ENCODE data around the gene IGSF21.

The IGSF21 gene

DNA sequence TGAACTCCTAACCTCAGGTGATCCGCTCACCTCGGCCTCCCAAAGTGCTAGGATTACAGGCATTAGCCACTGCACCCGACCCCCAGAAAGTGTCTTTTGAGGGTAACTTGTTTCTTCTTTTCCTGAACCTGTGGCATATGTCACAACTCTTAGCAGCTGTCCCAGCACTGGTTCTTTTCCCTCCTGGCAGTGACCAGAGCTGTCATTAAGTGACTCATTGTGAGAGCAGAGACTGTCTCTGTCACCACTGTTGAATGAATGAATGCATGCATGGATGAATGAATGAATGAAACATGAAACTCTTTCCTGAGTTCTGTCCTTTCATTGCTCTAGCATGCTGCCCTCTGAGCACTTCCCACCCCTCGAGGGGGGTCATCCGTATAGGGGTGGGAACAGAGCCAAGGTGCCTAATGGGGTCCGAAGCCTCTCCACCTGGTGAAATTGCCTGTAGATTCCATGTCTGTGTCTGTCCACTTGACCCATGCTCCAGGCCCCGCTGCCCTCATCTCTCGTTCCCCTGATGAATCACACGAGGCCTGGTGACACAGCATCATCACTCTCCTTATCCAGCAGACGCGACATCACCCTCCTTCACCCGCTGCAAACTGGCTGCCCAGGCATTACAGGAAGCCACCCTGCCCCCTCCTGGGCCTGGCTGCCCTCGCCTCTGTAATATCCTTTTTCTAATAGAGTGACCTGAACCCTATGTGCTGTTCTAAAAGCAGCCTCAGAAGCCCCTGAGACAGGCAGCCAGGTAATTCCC is 75.0 kb downstream of the IGSF21 start:
- no peak for DNase-seq

DNA sequence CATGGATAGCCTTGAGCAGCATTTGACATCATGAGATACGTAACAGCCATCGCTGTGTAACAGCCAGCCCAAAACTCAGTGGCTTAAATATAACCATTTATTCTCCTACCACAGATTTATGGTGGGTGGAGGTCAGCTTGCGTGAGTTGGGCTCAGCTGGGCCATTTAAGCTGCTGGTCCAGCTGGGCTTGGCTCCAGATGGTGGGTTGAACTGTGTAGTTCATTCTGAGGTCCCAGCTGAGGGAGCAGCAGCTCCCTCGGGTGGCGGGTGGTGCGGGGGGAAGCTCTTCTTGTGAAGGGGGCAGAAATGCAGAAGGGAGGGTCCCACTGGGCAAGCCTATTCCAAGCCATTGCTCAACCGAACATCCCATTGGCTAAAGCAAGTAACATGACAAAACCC is 75.9 kb downstream of the IGSF21 start:
- no peak for DNase-seq

GRCh38 chr1:18187054-18187453 is 79.5 kb downstream of the IGSF21 start:
- DNase-seq, result no peak

DNA sequence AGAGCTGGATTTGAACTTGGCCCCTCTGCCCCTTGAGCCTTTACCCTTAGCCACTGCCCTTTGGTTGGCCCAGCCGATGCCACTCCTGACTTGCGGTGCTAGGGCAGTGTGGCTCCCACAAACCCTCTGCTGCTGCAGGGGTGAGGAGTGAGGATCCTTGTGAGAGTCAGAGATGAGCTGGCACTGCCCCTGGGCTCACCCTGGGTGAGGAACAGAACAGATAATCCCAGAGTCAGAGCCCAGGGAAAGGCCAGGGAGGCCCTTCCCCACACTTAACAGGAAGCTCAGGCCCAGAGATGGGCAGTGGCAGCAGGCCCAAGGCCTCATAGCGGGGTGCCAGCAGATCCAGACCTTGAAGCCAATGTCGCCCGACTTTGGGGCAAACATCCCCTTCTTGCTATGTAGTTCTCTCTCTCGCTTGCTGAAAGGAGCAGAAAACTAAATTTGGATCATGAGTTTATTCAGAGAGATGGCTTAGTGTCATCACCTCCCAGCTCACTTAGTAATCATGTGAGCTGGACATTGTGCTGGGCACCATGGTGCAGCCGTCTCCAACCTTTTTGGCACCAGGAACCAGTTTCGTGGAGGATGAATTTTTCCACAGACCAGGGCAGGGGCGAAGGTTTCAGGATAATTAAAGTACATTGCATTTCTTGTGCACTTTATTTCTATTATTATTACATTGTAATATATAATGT is 81.4 kb downstream of the IGSF21 start:
- no peak for DNase-seq

DNA sequence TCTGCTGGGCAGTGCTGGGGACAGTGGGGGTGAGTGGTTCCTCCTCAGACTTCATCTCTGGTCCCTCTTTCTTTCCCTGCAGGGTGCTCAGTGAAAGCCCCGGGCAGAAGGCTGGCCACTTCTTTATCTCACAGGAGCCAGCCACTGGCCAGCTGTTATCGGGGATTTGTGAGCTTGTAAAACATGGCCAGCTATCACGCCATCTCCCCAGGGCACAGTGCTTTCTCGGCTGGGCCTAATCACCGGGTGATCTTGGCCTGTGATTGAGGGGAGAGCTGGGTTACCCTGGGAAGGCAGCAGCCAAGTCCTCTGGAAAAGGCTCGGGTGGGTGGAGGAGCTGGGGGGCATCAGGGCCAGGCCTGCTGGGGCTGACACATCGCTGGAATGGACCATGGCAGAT is 83.0 kb downstream of the IGSF21 start:
- no peak for DNase-seq

- DNase-seq, result no peak
These were observed 83.4 kb downstream of the IGSF21 start for GRCh38 chr1:18191037-18191436.

DNA sequence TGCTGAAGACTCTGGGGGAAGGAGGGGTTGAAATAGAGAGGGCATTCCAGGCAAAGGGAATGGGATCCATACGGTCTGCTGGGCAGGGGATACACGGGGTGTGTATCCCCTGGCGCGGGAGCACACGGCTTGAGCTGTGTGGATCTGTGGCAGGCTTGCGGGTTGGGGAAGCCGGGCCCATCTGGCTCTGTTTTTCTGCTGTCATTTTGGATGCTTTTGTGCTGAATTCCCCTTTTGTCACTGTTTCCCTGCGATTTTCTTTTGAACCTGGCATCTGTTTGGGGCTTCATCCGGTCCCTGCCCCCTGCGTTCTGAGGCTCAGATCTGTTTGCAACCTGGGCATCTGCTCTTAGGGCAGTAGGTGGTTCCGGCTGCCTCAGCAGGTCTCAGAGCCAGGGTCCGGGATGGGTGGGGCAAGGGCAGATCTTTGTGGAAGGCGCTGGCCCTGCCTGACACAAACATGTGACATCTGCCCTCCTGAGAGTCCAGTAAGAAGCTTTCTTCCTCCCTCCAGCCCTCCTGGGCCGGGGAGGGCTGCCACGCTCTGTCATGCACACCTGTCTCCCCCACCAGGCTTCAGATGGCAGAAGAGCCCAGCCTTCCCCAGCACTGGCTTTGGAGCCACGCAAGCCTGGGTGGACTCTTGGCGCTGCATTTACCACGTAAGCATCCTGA is 84.0 kb downstream of the IGSF21 start:
- DNase-seq, result no peak

DNA sequence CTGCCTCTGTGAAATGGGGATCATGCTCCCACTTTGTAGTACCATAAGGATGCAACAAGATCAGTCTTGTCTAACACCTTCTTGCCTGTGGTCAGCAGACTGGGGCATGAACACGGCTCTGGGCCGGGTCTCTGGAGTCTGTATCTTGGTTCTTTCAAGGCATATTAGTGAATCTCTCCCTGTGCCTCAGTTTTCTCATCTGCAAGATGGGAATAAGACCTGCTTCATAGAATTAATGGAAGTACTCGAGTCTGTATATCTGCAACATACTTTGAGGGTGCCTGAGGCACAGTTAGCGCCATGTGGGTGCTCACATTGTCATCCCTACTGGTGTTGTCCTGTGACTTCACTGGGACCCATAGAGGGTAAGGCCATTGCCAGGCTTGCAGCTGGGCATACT is 84.6 kb downstream of the IGSF21 start:
- no peak for DNase-seq

GRCh38 chr1:18192974-18193373 is 85.4 kb downstream of the IGSF21 start:
- no peak for DNase-seq

DNA sequence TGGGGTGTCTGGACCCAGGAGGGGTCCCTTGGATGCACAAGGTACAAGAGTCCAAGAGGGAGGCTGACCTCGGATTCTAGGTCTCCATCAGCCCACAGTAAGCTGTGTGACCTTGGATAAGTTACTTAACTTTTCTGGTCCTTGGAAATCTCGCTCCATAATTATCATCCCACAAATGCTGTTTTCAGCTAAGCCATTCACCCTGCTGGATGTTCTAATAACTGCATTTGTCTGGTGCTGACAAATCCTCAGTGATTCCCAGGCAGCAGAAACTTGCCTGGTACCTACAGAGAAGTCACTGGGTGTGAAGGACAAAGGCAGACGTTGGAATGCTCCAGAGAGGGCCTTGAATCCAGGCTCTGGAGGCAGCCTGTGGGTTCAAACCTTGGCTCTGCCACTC is 89.7 kb downstream of the IGSF21 start:
- no peak for DNase-seq

DNA sequence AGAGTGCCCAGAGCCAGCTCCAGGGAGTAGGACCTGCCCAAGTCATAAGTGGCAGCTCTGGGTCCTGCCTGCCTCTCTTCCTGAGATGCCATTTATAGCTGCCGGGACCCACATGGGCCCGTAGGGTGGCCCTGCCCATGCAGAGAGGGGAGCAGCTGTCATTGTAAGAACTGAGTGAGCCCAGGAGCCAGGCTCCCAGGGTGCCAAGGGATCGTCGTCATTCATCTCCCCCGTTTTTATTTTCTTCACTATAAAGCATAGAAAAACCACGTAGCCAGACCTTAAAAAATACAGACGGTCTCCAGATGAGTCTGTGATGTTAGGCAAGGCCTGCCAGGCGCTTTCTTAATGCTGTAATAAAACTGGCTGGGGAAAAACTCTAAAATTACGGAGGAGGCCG is 90.7 kb downstream of the IGSF21 start:
- DNase-seq, result no peak

DNA sequence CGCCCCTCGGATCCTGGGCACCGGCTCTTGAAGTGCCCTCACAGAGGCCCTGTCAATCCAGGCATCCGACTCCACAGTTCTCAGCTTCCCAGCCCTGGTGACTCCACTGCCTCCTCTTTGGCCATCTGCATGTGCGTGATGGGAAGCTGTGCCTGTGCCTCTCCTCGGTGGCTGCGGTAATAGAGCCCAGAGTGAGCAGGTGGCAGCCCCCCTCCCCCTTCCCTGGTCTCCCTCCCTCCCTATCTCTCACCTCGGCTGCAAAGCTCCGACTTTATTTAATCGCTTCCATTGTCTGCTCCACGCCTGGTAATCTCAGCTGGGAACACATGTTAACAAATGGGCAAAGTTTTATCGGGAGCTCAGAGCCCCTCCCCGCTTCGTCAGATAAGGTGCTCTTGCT is 91.9 kb downstream of the IGSF21 start:
- no peak for DNase-seq

- no peak for DNase-seq
These were observed 92.6 kb downstream of the IGSF21 start for GRCh38 chr1:18200136-18200717.

DNA sequence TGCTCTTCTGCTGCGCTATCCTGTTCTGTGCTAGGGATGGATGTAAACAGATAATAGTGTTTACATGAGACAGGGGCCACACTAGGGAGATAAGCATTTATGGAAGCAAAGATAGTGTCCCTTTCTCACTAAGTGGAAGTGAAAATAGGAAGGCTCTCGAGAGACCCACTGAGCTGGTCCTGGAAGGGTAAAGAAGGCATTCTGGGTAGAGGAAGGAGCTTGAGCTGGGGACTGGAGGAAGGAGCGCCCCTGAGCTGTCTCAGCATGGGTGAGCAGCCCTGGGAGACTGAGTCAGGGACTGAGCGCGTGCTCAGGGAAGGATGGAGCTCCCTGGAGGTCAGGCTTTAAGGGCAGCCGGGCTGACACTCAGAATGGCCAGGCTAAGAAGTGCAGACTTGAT is 93.3 kb downstream of the IGSF21 start:
- no peak for DNase-seq

DNA sequence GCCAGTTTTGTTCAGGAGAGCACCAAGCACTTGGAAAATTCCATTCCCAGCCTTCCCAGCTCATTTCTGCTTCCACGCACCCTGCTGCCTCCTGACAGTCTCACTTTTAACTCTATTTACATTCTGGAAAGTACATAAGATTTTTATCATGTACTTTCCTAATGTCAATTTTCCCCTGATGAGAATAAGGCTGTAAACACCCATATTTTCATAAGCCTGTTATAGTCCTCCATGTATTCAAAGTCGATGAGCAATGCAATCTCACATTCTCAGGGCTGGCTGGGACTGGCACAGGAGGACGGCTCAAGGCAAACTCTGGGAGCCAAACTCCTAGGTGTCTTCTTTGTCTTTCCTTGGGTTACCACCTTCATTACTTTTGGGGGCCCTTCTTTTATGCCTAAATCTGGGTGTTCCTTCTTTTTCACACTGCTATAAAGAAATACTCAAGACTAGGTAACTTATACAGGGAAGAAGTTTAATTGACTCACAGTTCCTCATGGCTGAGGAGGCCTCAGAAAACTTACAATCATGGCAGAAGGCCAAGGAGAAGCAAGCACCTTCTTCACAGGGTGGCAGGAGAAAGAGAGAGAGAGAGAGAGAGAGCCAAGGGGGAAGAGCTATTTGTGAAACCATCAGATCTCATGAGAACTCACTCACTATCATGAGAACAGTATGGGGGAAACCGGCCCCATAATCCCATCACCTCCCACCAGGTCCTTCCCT is 94.6 kb downstream of the IGSF21 start:
- DNase-seq, result no peak

- DNase-seq, result no peak
These were observed 96.0 kb downstream of the IGSF21 start for GRCh38 chr1:18203645-18204044.

- no peak for DNase-seq
These were observed 97.0 kb downstream of the IGSF21 start for GRCh38 chr1:18204575-18204974.

GRCh38 chr1:18205319-18205718 is 97.7 kb downstream of the IGSF21 start:
- DNase-seq, result no peak

GRCh38 chr1:18211764-18212163 is 104.2 kb downstream of the IGSF21 start:
- DNase-seq, result no peak

GRCh38 chr1:18217398-18218043 is 109.9 kb downstream of the IGSF21 start:
- DNase-seq, result no peak

DNA sequence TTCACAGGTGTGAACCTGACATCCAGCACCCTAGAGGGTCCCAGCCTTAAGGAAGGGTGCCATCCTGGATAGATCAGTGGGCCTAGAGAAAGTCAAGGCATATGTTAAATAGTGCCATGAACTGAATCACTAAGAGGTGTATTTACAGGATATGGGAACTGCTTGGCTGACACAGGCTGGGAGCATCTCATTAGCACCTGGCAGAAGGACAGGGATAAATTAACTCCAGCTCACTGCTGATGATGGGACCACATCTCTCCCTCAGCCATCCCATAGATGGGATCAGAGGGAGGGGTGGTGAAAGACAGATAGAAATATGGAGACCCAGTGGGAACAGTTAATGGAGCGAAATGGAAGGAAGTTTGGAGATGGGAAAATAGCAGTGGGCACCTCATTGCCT is 122.0 kb downstream of the IGSF21 start:
- DNase-seq, result no peak

DNA sequence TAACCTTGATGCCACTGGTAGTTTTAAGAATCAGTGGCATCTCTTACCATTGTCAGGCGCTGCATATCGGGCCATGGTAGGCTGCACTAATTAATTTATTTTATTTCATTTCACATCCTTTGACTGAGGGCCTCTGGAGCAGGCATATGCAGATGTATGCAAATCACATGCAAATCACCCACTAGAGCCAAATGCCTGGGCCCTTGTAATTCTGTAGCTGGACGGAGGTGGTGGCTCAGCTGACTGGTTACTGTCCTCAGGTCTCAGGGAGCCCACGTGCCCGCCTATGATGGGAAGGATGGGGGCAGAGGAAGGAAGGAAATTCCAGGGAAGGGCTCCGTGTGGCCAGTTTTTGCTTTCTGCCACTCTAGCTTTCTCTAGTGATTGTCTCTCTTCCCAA is 122.7 kb downstream of the IGSF21 start:
- no peak for DNase-seq

DNA sequence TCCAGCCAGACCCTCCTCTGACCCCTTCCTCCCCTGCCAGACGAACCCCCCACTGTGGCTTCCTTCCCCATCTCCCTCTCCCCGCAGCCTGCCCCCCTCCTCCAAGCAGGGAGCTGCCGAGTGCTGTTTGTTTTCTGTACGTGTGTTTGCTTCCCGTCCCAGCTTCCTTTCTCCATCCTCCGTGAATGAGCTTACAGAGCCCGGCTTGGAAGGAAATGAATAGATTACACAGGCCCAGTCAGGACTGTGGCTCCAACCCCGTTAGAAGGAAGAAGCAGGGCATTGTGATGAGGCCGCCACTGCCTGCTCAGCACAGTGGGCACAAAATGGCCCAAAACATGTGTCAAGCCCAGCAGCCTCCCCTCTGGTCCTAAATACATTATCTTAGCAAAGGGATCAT is 123.2 kb downstream of the IGSF21 start:
- no peak for DNase-seq
